ENCODE data around the gene JAKMIP1.

The JAKMIP1 gene

GRCh38 chr4:6199422-6199921 is 877 bp downstream of the JAKMIP1 start:
- peak; percentile 77 for DNase-seq

- peak; percentile 75 for DNase-seq
Measured at GRCh38 chr4:6198768-6199421, 1.5 kb downstream of the JAKMIP1 start.

GRCh38 chr4:6198278-6198677 is 2.1 kb downstream of the JAKMIP1 start:
- peak; percentile 81 for DNase-seq

- peak; percentile 60 for DNase-seq
Measured at GRCh38 chr4:6197433-6198174, 2.7 kb downstream of the JAKMIP1 start.

GRCh38 chr4:6196871-6197270 is 3.5 kb downstream of the JAKMIP1 start:
- DNase-seq = no peak

- DNase-seq = peak; percentile 30
Measured at GRCh38 chr4:6196324-6196723, 4.0 kb downstream of the JAKMIP1 start.

- peak; percentile 49 for DNase-seq
Measured at GRCh38 chr4:6195602-6196319, 4.6 kb downstream of the JAKMIP1 start.

- DNase-seq = peak; percentile 38
Measured at GRCh38 chr4:6194458-6195195, 5.7 kb downstream of the JAKMIP1 start.

GRCh38 chr4:6193399-6193798 is 7.0 kb downstream of the JAKMIP1 start:
- DNase-seq = peak; percentile 33

- no peak for DNase-seq
Measured at GRCh38 chr4:6192245-6192644, 8.1 kb downstream of the JAKMIP1 start.

- no peak for DNase-seq
Measured at GRCh38 chr4:6191448-6192130, 8.8 kb downstream of the JAKMIP1 start.

- DNase-seq = no peak
Measured at GRCh38 chr4:6190486-6190885, 9.9 kb downstream of the JAKMIP1 start.

GRCh38 chr4:6189511-6189910 is 10.8 kb downstream of the JAKMIP1 start:
- no peak for DNase-seq

- DNase-seq = no peak
Measured at GRCh38 chr4:6188687-6189305, 11.6 kb downstream of the JAKMIP1 start.

GRCh38 chr4:6184169-6184568 is 16.2 kb downstream of the JAKMIP1 start:
- DNase-seq = no peak

GRCh38 chr4:6183740-6184139 is 16.6 kb downstream of the JAKMIP1 start:
- no peak for DNase-seq

GRCh38 chr4:6182376-6183280 is 17.7 kb downstream of the JAKMIP1 start:
- DNase-seq = no peak

- peak; percentile 74 for DNase-seq
Measured at GRCh38 chr4:6180841-6181631, 19.3 kb downstream of the JAKMIP1 start.

GRCh38 chr4:6179362-6179761 is 21.0 kb downstream of the JAKMIP1 start:
- no peak for DNase-seq

- DNase-seq = no peak
Measured at GRCh38 chr4:6178757-6179156, 21.6 kb downstream of the JAKMIP1 start.
